VCaP (cell line): ENCODE results near the gene SLC39A11.
"Not testable (repeated sequence)": the region's sequence is repeated elsewhere in the genome, so short reads cannot be mapped to it uniquely, and the experiment has no call there.

Experiments
- H3K27ac ChIP-seq: fragments of 450-650 bp; 2 replicates; pipeline ENCODE4 v1.5.1; 2017
- CTCF ChIP-seq: fragments of 450-650 bp; conservative IDR thresholded peaks from 2 replicates; pipeline ENCODE4 v1.5.1; 2017; ENCODE audit warnings: mild to moderate bottlenecking, moderate library complexity

Gene SLC39A11

DNA sequence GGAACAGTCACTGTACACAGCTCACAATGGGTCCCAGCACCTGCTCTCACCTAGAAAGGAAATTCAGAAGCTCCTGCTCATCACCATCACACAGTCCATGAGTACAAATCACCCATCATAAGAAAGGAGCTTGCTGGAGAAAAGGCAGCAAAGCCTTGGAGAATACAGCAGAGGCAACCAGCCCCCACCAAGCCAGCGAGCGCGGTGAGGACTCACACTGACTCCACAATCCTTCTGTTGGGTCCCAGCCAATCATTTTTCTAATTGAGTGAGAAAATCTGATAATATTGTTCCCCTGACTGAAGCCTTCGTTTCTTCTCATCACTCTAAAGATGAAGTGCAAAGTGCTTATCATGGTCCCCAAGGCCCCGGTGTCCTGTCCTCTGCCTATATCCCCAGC lies 298.3 kb downstream of the SLC39A11 start:
- H3K27ac ChIP-seq = no peak overlapping the region
- no peak for TF ChIP-seq CTCF

GRCh38 chr17:72792771-72793170 lies 299.7 kb downstream of the SLC39A11 start:
- no peak overlapping the region for H3K27ac ChIP-seq
- no peak for TF ChIP-seq CTCF

GRCh38 chr17:72790190-72790589 lies 302.3 kb downstream of the SLC39A11 start:
- no peak for TF ChIP-seq CTCF
- no peak overlapping the region for H3K27ac ChIP-seq

DNA sequence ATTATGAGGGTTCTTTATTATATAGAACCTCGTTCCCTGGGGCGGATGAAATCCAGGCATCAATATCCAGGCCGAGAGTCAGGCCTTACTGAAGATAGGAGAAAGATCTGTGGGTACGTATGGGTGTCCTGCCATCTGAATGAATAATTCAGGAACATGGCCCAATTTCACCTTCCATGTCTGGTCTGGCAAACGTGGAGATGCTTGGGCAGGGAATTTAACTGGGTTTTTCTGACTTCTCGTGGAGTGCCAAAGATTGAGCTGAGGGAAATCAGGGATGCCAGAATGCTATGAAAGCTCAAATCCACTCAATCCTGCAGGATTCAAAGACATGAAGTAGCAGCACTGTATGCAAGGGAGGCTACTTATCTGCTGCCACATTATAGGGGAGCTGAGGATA lies 302.8 kb downstream of the SLC39A11 start:
- H3K27ac ChIP-seq = no peak overlapping the region
- no peak for TF ChIP-seq CTCF

GRCh38 chr17:72788950-72789585 lies 303.4 kb downstream of the SLC39A11 start:
- TF ChIP-seq CTCF = no peak
- H3K27ac ChIP-seq = no peak overlapping the region

DNA sequence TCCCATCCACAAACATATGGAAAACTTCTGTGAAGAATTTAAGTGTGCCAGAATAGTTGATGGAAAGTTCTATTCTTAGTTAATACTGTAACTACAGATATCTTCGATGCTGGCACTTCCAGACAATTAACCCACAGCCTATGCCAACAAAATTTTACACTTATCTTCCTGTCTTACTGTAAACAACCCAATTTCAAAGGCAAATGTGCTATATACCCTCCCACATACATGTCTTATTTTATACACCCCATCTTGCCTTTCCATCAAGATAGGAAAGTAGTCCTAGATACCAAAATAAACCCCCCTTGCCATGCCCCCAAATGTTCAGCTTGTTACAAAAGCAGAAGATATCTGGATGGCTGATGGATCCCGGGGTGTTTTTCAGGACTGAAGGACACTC lies 306.3 kb downstream of the SLC39A11 start:
- no peak for TF ChIP-seq CTCF
- no peak overlapping the region for H3K27ac ChIP-seq

GRCh38 chr17:72782985-72783701 lies 309.3 kb downstream of the SLC39A11 start:
- TF ChIP-seq CTCF = no peak
- no peak overlapping the region for H3K27ac ChIP-seq

- H3K27ac ChIP-seq = not testable (repeated sequence)
These were observed 310.1 kb downstream of the SLC39A11 start for GRCh38 chr17:72782437-72782836.
